HG03432 (cell line): Measurements from ENCODE around the gene GYPE.
"Not testable (repeated sequence)": the region's sequence is repeated elsewhere in the genome, so short reads cannot be mapped to it uniquely, and the experiment has no call there.

Source experiments
- ATAC-seq: cut with Tn5 transposase; IDR thresholded peaks from one replicate; pipeline ENCODE4 v1.9.1; 2021; ENCODE audit warnings: mild to moderate bottlenecking, moderate library complexity; ENCODE audit not compliant: unreplicated experiment

GYPE gene

DNA sequence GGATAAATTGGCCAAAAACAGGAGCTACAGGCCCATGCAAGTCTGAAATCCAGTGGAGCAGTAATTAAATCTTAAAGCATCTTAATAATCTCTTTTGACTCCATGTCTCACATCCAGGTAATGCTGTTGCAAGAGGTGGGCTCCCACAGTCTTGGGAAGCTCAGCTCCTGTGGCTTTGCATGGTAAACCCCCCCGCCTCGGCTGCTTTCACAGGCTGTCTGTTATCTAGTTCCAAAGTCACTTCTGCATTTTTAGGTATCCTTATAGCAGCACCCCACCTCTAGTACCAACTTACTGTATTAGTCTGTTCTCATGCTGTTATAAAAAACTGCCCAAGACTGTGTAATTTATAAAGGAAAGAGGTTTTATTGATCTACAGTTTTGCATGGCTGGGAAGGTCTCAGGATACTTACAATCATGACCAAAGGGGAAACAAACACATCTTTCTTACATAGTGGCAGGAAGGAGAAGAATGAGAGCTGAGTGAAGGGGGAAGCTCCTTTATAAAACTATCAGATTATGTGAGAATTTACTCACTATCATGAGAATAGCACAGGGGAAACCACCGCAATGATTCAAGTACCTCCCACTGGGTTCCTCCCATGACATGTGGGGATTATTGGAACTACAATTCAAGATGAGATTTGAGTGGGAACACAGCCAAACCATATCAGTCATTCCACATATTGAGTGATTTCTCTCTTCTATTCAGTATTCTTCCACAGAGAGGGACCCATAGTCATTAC lies 34.7 kb downstream of the GYPE start:
- ATAC-seq: not testable (repeated sequence)

DNA sequence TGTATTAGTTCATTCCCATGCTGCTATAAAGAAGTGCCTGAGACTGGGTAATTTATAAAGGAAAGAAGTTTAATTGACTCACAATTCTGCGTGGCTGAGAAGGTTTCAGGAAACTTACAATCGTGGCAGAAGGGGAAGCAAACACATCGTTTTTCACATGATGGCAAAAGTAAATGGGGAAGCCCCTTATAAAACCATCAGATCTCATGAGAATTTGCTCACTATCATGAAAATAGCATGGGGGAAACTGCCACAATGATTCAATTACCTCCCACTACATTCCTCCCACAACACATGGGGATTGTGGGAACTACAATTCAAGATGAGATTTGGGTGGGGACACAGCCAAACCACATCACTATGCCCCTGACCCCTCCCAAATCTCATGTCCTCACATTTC lies 35.4 kb downstream of the GYPE start:
- ATAC-seq: not testable (repeated sequence)

DNA sequence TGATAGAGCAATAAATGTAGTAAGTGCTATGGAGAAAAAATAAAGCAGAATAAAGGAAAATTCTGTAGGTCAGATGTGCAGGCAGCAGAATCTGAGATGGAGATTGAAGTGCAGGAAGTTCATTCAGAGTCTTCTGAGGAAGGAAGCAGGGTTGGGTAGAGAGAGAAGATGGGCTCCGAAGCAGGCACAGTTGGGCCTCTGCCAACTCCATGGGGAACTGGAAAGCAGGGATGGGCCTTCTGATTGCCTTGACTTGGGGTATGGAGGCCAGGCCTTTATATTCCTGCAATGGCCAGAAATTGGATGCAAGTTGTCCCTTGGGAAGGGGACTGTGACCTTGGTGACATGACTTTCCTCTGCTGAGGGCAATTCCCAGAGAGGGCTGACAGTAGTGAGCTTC lies 42.6 kb downstream of the GYPE start:
- not testable (repeated sequence) for ATAC-seq

DNA sequence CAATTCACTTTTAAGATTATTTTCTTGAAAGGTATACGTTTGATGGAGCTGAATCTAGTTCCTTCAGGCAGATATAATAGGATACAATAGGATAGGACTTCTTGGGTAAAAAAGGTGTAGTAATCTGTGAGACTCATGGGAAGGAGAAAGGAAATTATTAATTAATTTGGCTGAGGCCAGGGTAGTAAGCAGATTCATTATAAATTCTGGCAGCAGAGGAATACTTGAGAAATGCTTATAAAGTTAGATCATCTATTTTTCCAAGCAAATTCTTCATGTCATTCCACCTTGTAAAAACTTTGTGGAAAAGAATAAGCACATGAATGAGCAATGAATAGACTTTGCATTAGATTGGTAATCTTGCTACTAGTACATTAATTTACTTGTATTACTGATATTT lies 46.9 kb downstream of the GYPE start:
- ATAC-seq: no peak

DNA sequence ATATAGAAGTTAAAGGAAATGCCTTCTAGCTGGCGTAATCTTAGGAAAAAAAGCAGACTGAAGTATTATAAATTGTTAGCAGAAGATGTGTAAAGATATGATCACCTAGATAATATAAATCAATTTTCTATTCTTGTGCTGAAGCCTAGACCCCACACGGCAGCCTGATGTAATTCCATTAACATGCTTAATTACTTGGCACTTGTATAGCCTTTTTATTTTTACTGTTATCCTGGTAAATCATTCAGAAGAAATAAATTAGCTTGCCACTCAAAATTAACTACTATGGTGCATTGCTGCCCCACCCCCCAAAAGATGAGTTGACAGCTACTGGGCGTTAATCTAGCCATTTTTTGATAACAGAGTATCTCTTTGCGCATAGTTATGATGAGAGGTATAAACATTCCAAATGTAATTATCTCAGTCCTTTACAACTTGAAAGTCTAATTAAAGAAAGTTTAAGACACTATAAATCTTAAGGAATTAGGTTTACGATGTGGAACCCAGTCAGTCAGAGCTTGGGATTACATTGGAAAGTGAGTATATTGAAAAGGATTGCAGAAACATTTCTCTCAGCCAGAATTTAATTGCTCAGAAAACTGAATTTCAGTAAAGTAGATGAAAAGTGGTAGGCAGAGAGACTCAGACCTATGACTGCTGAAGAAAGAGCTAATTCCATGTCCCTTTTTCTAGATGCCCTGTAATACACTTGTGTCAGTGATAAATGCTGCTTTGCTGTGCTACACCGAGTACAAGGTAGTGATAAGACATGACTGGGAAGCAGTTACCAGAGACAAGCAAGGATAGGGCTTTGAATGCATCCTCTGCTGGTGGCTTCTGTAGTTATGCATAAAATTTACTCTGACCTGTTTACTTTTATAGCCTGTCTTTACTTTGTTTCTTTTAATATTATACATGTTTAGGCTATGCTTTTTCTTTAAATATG lies 47.7 kb downstream of the GYPE start:
- ATAC-seq: not testable (repeated sequence)

DNA sequence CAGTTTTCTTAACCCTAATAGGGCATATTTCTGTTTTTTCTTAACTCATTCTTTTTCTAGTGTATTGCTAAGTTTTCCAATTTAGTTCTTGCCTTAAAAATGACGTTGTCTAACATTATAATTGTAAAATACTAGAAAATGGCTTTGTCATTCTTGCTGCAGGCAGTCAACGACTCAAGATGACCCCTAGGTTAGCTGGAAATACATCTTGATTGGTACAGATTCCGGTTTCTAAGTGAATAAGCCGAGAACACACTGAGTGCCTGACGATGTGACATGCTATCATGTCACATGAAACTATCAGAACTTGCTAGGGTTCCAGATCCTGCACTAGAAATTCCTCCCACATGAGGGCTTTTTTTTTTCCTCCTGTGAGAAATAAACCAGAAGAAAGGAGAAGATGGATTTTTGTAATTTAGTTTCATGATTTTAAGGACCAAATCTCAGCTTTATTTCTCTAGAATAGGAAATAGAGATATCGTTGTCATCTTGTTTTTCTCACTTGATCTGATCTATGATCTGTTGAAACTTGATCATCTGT lies 49.3 kb downstream of the GYPE start:
- ATAC-seq: not testable (repeated sequence)

DNA sequence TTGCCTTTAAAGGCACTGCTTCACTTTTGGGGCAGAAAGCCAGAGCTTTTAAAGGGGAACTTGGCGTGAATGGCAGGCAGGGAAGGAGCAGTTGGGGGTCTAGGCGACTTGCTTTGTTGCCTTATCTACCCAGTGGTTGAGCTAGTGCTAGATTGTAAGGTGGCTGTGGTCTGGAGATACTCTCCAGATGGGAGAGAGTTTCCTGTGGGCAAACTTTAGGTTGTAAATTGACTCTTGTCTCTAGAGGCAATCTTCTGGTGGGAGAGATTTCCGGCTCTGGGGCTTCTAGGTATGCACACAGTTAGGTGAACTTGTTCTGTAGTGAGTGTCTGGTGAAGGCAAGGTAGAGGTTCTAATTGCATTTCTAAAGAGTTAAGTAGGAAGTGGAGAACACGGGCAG lies 50.7 kb downstream of the GYPE start:
- not testable (repeated sequence) for ATAC-seq

DNA sequence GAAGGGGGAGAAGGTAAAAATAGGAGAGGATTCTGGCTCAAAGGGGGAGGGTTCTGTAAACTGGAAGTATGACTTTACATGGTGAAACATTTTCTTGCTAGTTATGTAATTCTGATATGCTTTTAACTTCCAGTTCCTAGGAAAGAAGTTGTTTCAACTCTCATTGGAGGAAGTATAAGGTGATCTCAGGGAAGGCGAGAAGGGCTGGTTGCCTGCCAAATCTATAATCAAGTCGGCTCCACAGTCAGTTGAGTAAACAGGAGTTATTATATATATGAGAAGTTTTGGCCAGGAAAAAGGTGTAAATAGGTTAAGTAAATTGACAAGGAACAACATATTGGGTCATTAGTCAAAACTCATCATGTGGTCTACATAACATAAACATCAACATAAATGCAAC lies 56.1 kb downstream of the GYPE start:
- ATAC-seq: not testable (repeated sequence)

DNA sequence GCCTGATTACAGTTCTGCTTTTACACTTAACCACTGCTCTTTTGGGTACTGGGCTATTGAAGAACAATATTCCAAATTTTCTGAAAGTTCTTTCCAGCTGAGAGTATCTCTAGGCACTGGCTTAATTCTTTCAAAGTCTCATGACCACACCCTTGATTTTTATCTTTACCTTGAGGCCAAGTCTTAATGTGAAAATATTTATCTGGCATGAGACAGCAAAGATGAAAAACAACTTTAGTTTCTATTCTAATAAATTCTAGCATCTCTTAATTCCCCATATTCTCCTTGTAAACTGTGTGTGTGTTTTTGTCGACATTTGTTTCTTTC lies 61.9 kb downstream of the GYPE start:
- ATAC-seq: not testable (repeated sequence)

DNA sequence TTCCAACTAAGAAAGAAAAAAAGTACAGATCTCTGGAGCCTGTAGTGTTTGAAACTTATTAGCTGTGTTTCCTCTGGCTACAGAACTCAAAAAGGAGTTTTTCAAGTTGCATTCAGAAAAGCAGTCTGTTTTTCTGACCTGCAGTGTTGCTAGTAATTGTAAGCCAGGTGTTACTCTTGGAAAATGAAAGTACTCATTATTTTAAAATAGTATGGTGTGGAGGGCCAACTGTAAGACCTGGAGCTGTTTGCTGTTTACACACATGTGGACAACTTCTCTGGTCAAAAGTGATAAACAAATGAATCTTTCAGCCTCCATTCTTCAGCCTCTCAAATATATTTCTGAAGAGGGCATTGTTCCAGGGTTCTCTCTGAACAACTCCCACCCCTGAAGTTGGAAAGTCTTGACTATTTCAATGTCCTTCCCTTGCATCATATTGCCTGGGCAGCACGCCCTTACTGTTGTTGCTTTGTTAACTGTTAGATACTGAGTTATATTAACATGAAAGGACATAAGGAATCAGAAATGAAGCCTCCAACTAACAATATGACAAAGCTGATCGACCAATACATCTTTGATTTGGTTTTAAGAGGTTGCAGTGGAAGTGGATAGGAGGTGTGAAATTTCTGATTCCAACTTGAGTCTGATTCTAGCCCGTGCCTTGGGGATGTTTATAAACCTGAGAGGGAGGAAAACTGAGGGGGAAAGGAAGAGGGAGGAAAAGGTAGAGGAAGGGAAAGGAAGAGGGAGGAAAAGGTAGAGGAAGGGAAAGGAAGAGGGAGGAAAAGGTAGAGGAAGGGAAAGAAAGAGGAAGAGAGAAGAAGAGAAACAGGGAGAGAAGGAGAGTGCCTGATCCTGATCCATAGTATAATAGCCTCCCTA lies 62.5 kb downstream of the GYPE start:
- ATAC-seq: not testable (repeated sequence)

DNA sequence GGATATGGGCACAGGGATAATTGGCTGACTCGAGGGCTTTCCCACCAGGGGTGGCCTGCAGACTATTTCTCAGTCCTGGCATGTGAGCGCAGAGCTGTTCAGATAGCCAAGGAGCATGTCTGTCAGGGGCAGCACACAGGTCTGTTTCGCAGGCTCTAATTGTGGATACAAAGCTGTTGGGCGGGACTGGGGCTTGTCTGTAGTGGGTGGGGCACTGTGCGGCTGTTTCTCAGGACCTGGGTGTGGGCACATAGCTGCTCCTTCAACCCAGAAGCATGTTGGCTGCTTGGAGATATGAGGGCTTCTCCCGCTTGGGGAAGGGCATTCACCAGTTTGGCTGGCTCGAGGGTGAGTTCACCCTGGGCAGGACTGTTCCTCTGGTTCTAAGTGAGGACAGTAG lies 65.9 kb downstream of the GYPE start:
- ATAC-seq: not testable (repeated sequence)

DNA sequence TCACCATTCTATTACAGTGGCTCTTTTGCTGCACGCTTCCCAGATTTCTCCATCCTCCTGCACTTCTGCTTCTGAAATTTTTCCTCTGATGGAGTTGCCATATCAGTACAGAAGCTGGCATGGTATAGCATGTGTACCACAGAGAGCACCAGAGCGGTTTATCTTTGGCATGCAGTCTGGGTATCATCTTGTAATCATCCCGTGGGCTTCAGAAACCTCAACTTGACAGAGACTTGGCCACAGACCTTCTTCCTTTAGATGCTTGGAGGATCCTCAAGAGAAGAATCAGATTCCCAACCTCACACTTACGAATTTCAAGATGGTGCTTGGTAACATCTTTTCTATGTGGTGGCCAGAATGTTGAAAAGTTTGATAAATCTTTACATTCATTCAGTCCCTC lies 71.2 kb downstream of the GYPE start:
- not testable (repeated sequence) for ATAC-seq

DNA sequence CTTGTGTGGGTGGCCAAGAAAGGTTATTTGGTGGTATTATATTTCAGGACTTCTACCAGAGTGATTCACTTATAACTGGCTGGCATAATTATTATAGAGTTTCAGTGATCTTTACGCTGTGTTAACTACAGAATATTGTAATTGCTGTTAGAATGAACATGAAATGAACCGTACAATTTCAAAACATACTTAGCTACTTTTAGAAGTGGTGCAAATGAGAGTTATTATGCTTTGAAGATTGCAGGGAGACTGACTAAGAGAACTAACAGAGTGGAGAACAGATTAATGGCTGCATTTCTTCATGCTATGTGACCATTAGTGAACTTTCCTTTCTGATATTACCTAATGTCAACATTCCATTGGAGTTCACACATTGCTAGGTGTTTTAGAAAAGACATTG lies 71.7 kb downstream of the GYPE start:
- not testable (repeated sequence) for ATAC-seq

DNA sequence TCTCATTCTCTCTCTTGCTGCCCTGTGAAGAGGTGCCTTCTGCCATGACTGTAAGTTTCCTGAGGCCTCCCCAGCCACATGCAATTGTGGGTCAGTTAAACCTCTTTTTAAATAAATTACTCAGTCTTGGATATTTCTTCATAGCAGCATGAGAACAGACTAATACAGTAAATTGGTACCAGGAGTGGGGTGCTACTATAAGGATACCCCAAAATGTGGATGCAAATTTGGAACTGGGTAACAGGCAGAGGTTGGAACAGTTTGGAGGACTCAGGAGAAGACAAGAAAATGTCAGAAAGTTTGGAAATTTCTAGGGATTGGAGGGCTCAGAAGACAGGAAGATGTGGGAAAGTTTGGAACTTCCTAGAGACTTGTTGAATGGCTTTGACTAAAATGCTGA lies 74.8 kb downstream of the GYPE start:
- not testable (repeated sequence) for ATAC-seq

DNA sequence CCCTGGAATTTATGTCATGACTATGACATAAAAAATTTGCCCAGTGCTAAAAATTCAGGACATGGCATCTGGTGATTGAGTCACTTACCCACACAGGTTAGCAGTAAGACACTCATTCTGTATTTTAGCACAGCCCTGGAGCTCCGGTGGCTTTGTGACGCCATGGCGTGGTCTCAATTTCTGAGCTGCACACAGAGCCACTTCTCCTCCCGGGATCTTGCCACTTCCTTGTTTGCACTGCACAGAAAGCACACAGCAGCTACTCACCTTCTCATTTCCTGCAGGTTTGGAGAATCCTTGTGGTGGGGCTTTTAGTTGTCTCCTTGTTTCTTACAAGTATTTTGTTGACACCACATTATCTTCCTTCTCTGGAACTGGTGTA lies 76.1 kb downstream of the GYPE start:
- ATAC-seq: not testable (repeated sequence)
